Hepatic stellate cell (primary cell): ENCODE measurements around the gene NDUFA7.
"Not testable (repeated sequence)": the region's sequence is repeated elsewhere in the genome, so short reads cannot be mapped to it uniquely, and the experiment has no call there.

Experiments used
- DNase-seq: peaks from one replicate; pipeline ENCODE4 v3.0.0; 2011; ENCODE audit warnings: low spot score

NDUFA7 gene

DNA sequence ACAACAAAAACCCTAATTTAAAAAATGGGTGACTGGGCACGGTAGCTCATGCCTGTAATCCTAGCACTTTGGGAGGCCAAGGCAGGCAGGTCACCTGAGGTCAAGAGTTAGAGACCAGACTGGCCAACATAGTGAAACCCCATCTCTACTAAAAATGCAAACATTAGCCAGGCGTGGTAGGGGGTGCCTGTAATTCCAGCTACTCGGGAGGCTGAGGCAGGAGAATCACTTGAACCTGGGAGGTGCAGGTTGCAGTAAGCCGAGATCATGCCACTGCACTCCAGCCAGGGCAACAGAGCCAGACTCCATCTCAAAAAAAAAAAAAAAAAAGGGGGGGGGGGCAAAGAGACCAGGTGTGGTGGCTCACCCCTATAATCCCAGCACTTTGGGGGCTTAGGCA, 56.9 kb downstream of the NDUFA7 start:
- not testable (repeated sequence) for DNase-seq

DNA sequence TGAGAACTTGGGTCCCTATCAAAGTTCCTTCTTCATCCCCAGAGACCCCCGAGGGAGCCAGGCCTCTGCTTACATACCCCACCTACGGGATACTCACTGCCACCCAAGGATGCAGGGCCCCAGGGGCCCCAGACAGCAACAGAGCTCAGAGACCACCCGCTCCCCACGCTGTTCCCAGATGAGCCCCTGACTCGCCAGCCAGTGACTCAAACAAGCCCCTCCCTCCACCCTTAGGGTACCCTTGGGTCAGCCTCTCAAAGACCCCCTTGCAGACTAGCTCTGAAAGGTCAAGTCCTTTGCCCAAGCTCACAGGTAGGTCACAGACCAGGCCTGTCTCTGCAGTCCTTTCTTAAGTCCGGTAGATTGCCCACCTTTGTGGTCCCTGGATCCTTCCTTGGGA, 58.7 kb downstream of the NDUFA7 start:
- DNase-seq: no peak

DNA sequence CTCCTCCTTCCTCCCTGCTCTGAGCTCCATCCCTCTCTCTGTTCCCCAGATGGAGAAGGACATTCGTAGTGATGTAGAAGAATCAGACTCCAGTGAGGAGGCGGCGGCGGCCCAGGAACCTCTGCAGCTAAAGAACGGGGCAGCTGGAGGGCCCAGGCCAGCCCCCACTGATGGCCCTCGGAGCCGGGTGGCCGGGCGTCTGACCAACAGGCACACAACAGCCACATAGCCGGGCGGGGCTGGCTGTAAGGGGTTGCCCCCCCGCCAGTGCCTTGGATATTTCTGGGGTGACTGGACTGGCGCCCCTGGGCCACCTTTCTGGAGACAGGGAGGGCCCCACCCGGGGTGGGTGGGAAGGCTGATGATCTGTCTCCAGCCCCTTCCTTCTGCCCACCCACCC, 59.3 kb downstream of the NDUFA7 start:
- no peak for DNase-seq

DNA sequence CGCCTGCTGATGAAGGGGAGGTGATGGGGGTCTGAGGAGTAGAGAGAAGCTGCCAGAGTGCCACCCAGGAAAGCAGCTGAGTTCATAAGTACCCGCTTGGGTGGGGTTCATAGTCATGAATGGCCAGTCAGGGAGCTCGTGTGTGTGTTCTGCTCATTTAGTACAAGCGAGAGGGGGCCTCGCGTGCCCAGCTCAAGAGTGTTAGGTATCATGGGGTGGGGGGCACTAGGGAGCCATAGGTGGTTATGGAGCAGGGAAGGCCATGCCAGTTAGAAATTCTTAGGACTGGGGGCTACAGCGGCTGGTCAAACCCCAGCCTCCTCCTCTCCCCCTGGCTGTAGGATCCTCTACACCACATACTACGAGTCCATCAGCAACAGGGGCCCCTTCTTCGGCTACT, 59.8 kb downstream of the NDUFA7 start:
- no peak for DNase-seq
